GM21526 (cell line): Measurements from ENCODE around the gene PRKN.

Source experiments
- ATAC-seq: cut with Tn5 transposase; IDR thresholded peaks from one replicate; pipeline ENCODE4 v1.9.1; 2021; ENCODE audit warnings: moderate library complexity; ENCODE audit not compliant: unreplicated experiment, low FRiP score

The PRKN gene

DNA sequence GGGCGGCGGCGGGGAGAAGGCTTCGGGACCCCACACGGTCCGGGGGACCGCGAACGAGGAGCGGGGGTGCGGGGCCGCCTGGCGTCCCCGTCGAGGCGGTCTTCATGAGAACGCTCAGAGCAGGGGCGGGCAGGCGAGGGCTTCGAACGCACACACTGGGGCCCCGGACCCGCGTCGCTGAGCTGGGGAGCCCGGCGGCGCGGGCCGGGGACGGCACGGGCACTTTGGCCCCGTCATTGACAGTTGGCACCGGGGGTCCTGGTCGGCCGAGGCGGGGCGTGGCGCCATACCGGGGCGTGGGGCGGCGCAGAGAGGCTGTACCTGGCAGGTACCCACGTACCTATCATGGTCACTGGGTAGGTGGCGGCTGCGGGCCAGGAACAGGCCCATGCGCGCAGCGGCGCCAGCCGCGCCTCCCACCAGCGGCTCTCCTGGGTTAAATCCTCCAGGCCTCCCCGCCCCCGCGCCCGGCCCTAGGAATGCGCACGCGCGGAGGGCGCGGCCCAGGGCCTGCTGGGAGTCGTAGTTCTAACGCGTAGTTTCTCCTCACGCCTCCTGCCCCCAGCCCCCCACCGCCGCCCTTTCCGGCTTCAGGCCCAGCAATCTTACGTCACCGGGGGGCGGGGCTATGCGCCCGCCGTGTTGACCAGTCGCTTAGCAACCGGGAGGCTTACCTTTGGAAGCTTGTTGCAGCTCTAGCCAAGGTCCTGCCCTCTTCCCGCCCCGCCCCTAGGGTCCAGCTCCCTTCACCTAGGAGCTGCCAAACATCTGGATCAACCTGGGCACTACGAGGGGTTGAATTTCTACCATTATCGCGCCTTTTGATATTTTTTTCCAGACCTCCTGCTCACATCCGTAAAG, at the start of gene PRKN, which contains the start of gene PACRG:
TSS of gene PRKN (minus strand) at position 445 of the 861 bp plus-strand sequence.
TSS of gene PACRG (plus strand) at position 653 of the 861 bp plus-strand sequence.
- ATAC-seq: peak; percentile 98

DNA sequence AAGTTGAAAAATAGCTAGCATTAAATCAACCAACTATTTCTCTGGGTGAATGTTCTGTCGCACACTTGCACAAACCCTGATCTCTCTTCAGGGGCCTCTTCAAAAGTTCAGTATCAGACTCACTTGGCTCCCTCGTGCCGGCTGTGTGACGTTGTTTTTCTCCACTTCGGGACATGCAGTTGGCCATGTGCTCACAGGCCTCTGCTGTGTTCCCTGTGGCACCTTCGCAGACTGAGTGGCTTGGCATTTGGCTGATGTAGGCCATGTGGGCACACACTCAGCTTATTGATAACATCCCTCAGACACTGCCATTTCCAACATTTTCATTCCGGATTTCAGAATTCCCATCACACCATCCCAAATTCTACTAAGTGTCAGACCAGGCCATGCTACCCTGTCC, 49.5 kb upstream of the PRKN start:
- no peak for ATAC-seq

DNA sequence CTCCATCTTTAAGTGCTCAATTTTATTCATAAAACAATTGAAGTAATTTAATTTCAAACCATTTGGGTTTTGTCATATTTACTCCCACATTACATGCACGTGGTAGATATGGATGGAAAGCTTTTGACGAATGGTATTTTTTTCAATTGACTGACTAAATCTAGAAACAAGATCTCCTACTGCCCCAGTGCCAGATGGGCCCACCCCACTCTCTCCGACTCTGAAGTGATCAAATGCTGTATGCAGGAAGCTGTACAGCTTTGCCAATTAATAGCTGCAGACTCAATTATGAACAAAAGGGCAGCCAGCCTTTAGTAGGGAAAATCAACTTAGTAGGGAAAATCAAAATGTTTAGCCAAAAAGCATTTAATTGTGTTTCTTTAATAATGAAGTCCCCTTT, 46.4 kb upstream of the PRKN start:
- ATAC-seq: no peak

- no peak for ATAC-seq
Observed at GRCh38 chr6:162772466-162772865, 44.9 kb upstream of the PRKN start.

DNA sequence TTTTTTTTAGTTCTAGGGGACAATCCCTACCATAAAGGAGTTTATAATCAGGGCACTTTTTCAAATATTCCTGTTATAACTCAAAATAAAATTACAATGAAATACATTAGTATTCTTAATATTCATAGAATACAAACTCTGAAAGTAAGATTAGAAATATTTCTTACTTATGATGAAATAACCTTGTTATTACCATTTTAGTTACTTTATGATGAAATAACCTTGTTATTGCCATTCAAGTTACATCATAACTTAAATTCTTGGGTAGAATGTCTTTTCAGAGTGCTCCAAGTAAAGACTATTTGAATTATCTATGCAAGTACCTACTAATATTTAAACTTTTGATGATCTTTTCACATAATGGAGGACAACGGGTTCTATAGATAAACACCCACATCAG, 43.4 kb upstream of the PRKN start:
- no peak for ATAC-seq

DNA sequence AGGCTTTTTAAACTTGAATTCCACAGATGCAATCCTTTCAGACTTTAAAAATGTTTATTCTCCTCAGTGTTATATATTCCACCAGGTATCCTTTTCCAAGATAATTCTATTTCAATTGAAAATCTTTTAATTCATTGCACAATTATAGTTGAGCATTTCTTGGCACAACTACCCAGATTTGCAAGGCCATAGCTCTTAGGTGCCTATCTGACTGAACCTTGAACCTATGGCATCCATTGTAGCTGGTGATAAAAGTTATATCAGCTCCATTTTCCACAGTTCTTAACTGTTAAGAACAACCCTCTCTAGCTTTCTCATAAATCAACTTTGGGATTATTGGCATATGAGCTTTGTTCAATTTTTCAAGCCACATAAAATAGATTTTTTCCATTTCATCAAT, 42.6 kb upstream of the PRKN start:
- no peak for ATAC-seq

DNA sequence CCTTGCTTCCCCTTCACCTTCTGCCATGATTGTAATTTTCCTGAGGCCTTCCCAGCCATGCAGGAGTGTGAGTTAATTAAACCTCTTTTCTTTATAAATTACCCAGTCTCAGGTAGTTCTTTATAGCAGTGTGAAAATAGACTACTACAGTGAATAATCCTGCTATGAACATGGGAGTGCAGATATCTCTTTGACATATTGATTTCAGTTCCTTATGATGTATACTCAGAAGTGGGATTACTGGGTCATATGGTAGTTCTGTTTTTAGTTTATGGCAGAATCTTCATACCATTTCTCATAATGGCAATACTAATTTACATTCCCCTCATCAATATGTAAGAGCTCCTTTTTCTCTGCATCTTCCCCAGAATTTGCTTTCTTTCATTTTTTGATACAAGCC, 26.2 kb upstream of the PRKN start:
- ATAC-seq: no peak

GRCh38 chr6:162751211-162751859, 23.8 kb upstream of the PRKN start:
- ATAC-seq: no peak

GRCh38 chr6:162750776-162751175, 23.2 kb upstream of the PRKN start:
- no peak for ATAC-seq

DNA sequence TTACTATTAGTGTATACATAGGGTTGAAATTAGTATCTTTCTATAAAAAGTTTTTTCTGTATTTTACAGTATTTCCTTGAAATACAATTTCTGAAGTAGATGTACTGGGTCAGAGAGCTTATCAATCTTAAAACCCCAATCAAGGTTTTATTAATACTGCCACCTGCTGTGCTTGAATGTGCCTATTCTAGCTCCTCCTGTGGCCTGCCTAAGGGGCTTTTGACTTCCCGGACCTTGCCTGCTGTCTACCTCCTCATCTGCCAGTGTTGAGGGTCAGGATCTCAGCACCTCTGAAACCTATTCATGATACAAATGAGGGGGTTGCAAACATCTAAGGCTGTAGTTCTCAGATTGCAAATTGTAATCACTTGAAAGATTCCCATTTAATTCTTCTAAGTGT, 9.4 kb upstream of the PRKN start:
- ATAC-seq: no peak

DNA sequence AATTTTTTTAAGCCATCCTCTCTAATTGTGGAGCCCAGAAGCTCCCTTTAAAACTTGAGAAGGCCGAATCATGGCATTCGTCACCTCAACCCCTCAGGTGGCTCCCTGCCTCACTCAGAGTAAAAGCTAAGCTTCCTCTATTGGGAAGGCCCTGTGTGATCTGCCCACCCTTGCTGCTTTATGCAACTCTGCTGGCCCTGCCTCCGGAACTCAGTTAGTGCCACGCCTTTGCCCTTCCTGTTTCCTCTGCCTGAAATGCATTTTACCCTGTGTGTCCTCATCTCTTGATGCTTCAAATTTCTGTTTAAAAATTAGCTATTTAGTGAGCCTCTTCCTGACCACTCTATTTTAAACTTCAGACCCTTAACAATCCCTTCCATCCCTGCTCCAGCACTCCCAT, 5.9 kb upstream of the PRKN start:
- no peak for ATAC-seq

GRCh38 chr6:162730502-162730901, 2.9 kb upstream of the PRKN start:
- ATAC-seq: no peak

DNA sequence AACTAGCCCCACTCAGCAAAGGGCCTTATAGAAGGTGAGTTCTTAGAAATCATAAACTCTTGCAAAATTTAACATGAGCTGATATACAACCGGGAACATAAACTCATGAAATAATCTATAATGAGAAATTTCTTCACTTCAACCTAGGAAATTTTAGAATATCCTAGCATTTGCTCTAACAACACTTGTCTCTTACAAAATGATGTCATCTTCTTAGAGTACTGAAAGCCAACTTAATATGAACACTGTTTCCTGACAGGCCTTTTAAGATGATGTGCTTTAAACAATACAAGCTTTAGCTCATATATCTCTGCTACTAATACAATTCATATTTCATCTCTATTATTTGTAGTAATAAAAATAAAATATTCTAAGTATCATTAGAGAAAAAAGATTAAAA, 1.1 kb upstream of the PRKN start:
- ATAC-seq: no peak

DNA sequence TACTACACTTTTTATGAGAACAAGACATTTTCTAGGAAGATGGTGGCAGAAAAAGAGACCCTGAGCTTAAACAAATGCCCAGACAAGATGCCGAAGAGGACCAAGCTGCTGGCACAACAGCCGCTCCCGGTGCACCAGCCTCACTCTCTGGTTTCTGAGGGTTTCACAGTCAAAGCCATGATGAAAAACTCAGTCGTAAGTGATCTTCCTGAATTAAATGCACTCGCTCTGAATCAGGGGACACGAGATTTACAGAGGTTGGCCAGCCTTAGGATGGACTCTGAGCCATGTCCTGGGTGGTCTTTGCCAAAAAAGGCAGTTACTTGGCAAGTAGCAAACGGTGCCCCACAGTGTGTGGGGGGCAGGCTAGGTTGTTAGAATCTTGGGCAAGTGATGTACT, 631 bp upstream of the PRKN start:
- no peak for ATAC-seq

- ATAC-seq: peak; percentile 5
Observed at GRCh38 chr6:162726947-162727321, 632 bp downstream of the PRKN start.

DNA sequence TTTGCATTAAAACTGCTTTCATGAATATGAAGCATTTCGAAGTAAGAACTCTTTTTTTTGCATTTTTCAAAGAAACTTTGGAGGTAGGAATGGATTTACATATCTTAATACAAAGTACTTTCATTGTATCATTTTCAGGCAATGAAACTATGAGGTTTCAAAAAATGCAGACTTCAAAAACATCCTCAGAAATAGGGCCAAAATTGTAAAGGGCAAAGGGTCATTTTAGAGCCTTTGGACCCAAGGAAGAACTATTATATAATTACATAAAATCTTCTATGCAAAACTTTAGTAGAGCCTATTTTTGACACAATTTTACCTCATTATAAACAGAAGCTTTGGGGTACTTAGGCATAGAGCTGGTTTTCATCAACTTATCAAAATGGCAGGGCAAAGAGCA, 4.9 kb downstream of the PRKN start:
- no peak for ATAC-seq

GRCh38 chr6:162722226-162722625, 5.3 kb downstream of the PRKN start:
- ATAC-seq: no peak

GRCh38 chr6:162721404-162721687, 6.2 kb downstream of the PRKN start:
- ATAC-seq: no peak

DNA sequence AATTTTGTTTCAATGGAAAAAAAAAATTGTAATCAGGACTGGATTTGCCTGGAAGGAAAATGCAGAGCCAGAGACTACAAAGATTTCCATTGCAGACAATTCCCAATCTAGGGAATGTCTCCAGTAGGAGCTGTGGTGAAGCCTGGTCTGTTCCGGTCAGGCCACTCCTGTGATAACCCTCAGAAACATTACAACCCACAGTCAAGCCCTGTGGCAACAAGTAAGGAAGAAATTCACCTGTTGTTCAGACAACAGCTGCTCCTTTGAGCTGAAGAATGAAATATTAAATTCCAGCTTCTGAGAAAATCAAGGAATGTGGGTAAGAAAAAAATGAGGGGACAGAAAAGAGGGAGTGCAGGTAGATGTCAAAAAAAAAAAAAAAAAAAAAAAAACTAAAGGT, 8.0 kb downstream of the PRKN start:
- ATAC-seq: no peak

- no peak for ATAC-seq
Observed at GRCh38 chr6:162715601-162716000, 12.0 kb downstream of the PRKN start.

DNA sequence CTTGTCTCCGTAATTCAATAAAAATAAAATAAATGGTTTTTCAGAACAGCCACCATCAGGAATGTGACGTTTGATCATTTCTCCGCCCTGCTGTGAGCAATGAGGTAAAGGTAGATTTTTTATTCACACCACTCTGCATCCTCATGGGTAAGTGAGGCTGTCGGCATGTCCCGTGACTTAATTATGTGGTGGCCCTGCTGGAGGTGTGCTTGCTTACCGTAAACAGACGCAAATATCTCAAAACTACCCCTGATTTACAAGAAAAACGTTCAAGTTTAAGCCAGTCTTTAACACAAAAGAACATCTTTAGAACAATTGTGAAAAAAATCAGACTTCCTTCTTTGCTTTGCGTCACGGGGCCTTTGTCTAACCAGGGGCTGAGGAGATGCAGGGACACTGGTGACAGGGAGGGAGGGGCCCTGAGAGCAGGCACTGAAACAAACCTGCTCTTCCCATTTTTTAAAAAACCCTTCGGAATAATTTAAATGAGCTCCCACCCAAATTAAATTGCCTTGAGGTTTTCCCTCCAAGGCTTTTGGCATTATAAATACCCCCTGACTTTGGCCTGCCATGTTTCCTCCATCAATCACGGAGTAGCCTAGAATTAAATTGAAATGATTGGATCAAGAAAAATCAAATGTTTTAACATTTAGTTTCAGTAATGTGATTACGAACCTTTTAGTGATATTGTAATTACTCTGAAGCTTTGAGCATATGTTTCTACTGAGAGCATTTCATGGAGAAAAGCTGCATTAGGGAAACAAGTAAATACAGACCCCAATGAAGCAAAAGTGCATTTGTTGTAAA, 13.4 kb downstream of the PRKN start:
- no peak for ATAC-seq

- no peak for ATAC-seq
Observed at GRCh38 chr6:162712694-162713093, 14.9 kb downstream of the PRKN start.
